ENCODE data around the gene NDUFB7. TPM values are rescaled to one million over a fixed set of nuclear protein-coding genes. Genes with fewer than 3 reads are reported as not detected.
A peak's percentile ranks its signal among the peaks of the same experiment; 100 is the strongest.
"Not testable (repeated sequence)": the region's sequence is repeated elsewhere in the genome, so short reads cannot be mapped to it uniquely, and the experiment has no call there.

NDUFB7 gene
- 100 to 1,000 TPM in 6 of 12 donors, 10 to 100 TPM in 5, not detected in 1; 56.7 to 137 (median 100) TPM for polyA plus RNA-seq (ENCODE audit: insufficient read length in 12 of 12)
- long read RNA-seq, donor 1, transcript NDUFB7-201 (3 exons, 531 nt), result major isoform, 181 of 195 reads
- long read RNA-seq, donor 1, partial matches to known transcripts, result 14 of 195 reads
- long read RNA-seq, donor 1, other reads (novel, unspliced or antisense), result 0 of 195 reads
- long read RNA-seq, donor 2, transcript NDUFB7-201 (3 exons, 531 nt), result major isoform, 152 of 152 reads
- long read RNA-seq, donor 2, partial matches to known transcripts, result 0 of 152 reads
- long read RNA-seq, donor 2, other reads (novel, unspliced or antisense), result 0 of 152 reads
- long read RNA-seq, donor 3, transcript NDUFB7-201 (3 exons, 531 nt), result major isoform, 74 of 74 reads
- long read RNA-seq, donor 3, partial matches to known transcripts, result 0 of 74 reads
- long read RNA-seq, donor 3, other reads (novel, unspliced or antisense), result 0 of 74 reads
- long read RNA-seq, donor 4, transcript NDUFB7-201 (3 exons, 531 nt), result major isoform, 77 of 77 reads
- long read RNA-seq, donor 4, partial matches to known transcripts, result 0 of 77 reads
- long read RNA-seq, donor 4, other reads (novel, unspliced or antisense), result 0 of 77 reads
- long read RNA-seq, donor 5, transcript NDUFB7-201 (3 exons, 531 nt), result major isoform, 211 of 211 reads
- long read RNA-seq, donor 5, partial matches to known transcripts, result 0 of 211 reads
- long read RNA-seq, donor 5, other reads (novel, unspliced or antisense), result 0 of 211 reads
- long read RNA-seq, donor 6, transcript NDUFB7-201 (3 exons, 531 nt), result major isoform, 96 of 102 reads
- long read RNA-seq, donor 6, partial matches to known transcripts, result 6 of 102 reads
- long read RNA-seq, donor 6, other reads (novel, unspliced or antisense), result 0 of 102 reads
- long read RNA-seq, donor 7, transcript NDUFB7-201 (3 exons, 531 nt), result major isoform, 84 of 84 reads
- long read RNA-seq, donor 7, partial matches to known transcripts, result 0 of 84 reads
- long read RNA-seq, donor 7, other reads (novel, unspliced or antisense), result 0 of 84 reads
- long read RNA-seq, donor 8, transcript NDUFB7-201 (3 exons, 531 nt), result major isoform, 167 of 175 reads
- long read RNA-seq, donor 8, partial matches to known transcripts, result 7 of 175 reads
- long read RNA-seq, donor 8, other reads (novel, unspliced or antisense), result 0 of 175 reads
- long read RNA-seq, donor 9, transcript NDUFB7-201 (3 exons, 531 nt), result major isoform, 124 of 135 reads
- long read RNA-seq, donor 9, partial matches to known transcripts, result 11 of 135 reads
- long read RNA-seq, donor 9, other reads (novel, unspliced or antisense), result 0 of 135 reads
- long read RNA-seq, donor 10, transcript NDUFB7-201 (3 exons, 531 nt), result major isoform, 142 of 148 reads
- long read RNA-seq, donor 10, partial matches to known transcripts, result 6 of 148 reads
- long read RNA-seq, donor 10, other reads (novel, unspliced or antisense), result 0 of 148 reads
- long read RNA-seq, donor 11, transcript NDUFB7-201 (3 exons, 531 nt), result major isoform, 151 of 157 reads
- long read RNA-seq, donor 11, partial matches to known transcripts, result 5 of 157 reads
- long read RNA-seq, donor 11, other reads (novel, unspliced or antisense), result 0 of 157 reads

DNA sequence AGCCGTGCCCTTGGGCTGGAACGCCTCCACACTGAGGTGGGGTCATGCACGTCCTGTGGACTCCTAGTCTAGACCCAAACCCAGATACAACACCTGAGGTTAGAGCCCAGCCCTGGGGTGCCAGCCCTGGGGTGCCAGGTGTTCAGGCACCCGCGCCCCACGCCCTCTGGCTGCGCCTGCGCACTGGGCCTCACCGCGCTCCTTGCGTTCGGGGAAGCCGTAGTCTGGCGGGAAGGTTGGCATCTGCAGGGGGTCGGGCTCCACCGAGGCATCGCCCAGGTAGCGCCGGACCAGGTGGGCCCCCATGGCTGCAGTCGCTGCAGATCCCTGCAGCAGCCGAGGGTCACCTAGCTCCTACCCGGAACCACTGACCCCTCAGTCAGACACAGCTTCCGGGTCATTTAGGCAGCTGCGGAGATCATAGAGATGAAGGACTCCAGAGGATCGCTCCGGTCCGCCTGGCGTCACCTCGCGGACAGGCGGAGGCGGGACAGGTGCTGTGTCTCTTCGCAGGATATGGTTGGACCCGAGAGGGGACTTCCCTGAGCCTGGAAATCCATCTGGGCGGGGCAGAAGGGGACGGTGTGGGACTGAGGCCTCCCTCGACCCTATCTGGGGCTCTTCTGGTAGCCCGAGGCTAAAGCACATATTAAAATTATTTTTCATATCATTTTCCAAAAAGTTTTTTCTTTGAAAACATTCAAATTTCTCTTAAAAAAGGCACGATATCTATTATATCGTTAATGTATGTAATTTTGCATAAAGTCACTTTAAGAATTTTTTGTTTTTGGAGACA lies at the start of gene NDUFB7:
Gene NDUFB7, minus strand, starts transcription at position 372 of the 796 bp plus-strand sequence. Its CDS starts 66 bp downstream, at position 306.
- peak; percentile 93 for DNase-seq

GRCh38 chr19:14619404-14619803 lies 47.5 kb upstream of the NDUFB7 start:
- DNase-seq, result no peak

DNA sequence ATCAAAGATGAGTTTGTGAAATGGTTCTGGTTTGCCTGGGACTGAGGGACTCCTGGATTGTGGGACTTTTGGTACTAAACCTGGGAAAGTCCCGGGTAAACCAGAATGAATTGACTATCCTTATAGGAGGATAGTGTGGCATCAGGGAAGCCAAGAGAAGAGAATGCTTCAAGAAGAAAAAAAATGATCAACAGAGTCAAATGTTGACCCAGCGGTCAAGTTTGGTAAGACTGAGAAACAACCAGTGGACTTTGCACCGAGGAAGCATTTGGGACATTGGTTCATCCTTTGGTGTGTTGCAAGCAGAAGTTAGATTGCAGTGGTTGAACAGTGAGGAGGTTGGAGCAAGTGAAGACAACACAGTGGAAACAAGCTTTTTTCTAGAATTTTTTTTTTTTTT lies 44.5 kb upstream of the NDUFB7 start:
- no peak for DNase-seq

- no peak for DNase-seq
These were observed 43.8 kb upstream of the NDUFB7 start for GRCh38 chr19:14615623-14616022.

DNA sequence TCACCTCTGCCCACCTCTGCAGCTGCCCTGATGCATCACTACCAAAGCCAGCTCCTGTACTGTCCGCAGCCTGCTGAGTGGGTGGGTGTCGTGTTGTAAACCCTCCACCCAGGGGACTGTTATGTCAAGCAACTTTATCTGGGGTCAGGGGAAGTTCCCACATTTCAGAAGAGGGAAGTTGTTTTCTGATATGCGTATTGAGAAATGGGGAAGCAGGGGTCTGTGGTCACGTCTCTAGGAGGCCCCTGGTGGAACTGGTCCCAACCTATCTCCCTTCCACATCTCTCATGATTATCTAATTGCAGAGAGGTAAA lies 42.2 kb upstream of the NDUFB7 start:
- DNase-seq, result peak; percentile 4

GRCh38 chr19:14613399-14614098 lies 41.7 kb upstream of the NDUFB7 start:
- not testable (repeated sequence) for DNase-seq

DNA sequence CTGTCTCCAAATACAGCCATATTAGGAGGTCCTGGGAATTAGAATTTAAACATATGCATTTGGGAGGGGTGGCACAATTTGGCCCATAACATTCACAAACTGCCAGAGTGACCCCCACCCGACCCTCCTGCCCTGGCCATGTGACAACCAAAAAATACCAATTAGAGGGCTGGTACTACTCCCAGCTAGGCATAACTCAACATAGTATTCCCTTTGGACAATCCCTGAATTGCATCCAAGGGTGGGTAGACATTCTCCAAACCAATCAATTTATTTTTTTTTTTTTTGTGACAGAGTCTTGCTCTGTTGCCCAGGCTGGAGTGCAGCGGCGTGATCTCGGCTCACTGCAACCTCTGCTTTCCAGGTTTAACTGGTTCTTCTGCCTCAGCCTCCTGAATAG lies 40.8 kb upstream of the NDUFB7 start:
- DNase-seq, result no peak

GRCh38 chr19:14612242-14612641 lies 40.4 kb upstream of the NDUFB7 start:
- DNase-seq, result not testable (repeated sequence)

GRCh38 chr19:14611051-14611450 lies 39.2 kb upstream of the NDUFB7 start:
- DNase-seq, result no peak

DNA sequence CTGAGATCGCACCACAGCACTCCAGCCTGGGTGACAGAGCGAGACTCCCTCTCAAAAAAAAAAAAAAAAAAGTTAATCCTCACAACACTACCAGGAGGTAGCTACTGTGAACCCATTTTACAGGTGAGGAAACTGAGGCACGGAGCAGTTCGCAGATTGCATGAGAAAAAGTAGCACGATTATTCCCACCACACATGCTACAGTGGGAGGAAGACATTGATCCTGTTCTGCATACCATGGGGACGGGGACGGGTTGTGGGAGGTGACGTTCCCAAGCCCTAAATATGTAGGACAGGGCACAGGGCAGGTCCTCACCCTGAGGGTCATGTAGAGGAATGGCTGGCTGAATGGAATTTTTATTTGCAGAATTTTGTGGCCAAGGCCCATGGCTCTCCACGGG lies 34.8 kb upstream of the NDUFB7 start:
- DNase-seq, result no peak

DNA sequence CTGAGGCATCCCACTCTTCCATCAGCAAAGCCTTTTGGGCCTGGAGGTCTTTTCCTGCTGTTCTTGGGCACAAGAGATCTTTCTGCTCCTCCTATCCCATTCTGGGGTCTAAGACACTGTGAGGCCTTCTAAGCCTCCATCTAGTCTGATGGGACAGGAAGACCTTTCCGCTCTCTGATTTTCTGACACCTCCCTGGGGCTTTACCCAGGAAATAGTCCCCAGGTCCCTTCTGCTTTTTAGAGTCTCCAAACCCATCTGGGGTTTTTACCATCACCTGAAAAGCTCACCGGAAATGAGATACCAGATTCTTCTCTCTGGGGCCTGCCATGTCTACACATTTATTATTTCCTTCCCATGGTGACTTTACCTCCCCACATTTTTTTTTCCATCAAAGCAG lies 32.1 kb upstream of the NDUFB7 start:
- DNase-seq, result no peak

DNA sequence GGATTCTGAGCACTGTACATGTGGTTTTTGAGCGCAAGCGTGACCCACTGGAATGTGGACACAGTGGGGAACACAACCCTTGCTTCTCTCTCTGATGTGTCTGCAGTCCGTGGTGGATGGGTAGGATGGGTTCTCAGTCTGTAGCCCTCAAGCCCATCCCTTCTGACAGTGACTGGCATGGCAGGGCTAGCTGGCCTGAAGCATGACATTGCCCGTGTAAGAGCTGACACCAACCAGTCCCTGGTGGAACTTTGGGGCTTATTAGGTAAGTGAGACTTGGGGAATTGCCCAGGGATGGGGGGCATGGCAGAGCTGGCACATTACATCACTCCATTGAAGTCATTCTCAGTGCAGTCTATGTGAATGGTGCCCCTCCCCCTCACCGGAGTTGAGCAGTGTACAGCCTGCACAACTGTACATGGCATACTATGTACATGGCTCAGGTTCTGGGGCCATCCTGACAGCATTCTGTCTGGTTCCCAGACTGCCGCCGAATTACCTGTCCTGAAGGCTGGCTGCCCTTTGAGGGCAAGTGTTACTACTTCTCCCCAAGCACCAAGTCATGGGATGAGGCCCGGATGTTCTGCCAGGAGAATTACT lies 27.8 kb upstream of the NDUFB7 start:
- DNase-seq, result no peak

DNA sequence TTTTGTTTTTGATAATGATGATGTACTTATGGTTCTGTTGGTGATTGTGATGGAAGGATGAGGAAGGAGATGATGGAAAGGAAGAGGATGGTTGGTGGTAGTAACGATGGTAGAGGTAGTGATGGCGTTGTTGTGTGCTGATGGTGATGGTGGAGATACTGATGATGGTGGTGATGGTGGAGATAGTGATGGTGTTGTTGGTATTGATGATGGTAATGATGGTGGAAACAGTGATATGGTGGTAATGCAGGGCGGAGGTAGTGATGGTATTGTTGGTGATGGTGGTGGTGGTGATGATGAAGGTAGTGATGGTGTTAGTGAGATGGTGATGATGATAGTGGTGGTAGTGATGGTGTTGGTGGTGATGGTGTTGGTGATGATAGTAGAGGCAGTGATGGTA lies 23.7 kb upstream of the NDUFB7 start:
- DNase-seq, result no peak

GRCh38 chr19:14589433-14589832 lies 17.6 kb upstream of the NDUFB7 start:
- DNase-seq, result not testable (repeated sequence)

GRCh38 chr19:14585187-14585586 lies 13.3 kb upstream of the NDUFB7 start:
- DNase-seq, result not testable (repeated sequence)

GRCh38 chr19:14584372-14584771 lies 12.5 kb upstream of the NDUFB7 start:
- DNase-seq, result not testable (repeated sequence)

GRCh38 chr19:14582894-14583340 lies 11.1 kb upstream of the NDUFB7 start, which contains the start of gene CLEC17A:
CLEC17A (plus strand) TSS chr19:14583084; CDS start chr19:14583161, 77 bp downstream.
- DNase-seq, result no peak

GRCh38 chr19:14580623-14581237 lies 8.9 kb upstream of the NDUFB7 start:
- DNase-seq, result no peak

All from muscle of arm (tissue), 14 donors.